ENCODE results near the gene PIGK.

DNA sequence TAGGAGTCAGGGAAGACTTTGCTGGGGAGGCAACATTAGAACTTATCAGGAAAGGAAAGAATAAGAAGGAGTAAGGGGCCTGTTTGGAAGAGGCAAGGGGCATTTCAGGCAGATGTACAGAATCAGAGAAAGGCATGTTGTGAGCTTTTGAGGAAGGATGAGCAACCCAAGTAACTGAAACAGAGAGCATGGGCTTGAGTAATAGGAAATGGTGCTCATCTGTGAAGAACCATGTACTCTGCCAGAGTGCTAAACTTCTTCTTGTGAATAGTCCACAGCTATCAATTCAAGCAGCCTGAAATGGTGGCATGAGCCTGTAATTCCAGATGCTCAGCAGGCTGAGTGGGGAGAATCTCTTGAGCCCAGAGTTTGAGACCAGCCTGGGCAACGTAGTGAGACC is 19.2 kb upstream of the PIGK start:
- TF ChIP-seq POLR2A (IDR thresholded peaks at IDR 0.05) (no peak), CTCF (IDR thresholded peaks at IDR 0.05) (no peak)
